CD14-positive monocyte (primary cell): ENCODE data around the gene SEMA7A. TPM values are rescaled to one million over a fixed set of nuclear protein-coding genes. Genes with fewer than 3 reads are reported as not detected.

ENCODE experiments used
- DNase-seq, 3 donors: peaks; one replicate each; pipeline ENCODE4 v3.0.0-alpha.2; 2011 to 2022
- H2AFZ ChIP-seq: 2 replicates; pipeline ENCODE4 v1.6.0; 2012; ENCODE audit warnings: mild to moderate bottlenecking, low read depth, low read length, inconsistent platforms; ENCODE audit not compliant: insufficient read depth, poor library complexity, severe bottlenecking
- H3K27ac ChIP-seq, 2 donors: 1 replicate in 1 of 2; 2 replicates in 1 of 2; pipeline ENCODE4 v1.5.1; 2012 to 2013; ENCODE audit warnings: low read length in 2 of 2, control low read depth in 1 of 2, inconsistent platforms in 1 of 2, low read depth in 1 of 2, mild to moderate bottlenecking in 1 of 2
- H3K27me3 ChIP-seq, 2 donors: one replicate each; pipeline versions ENCODE4 v1.6.0 to v1.6.1; 2011 to 2013; ENCODE audit warnings: low read length in 2 of 2; ENCODE audit not compliant: control insufficient read depth in 2 of 2, insufficient read depth in 2 of 2
- H3K36me3 ChIP-seq, 2 donors: replicated peaks in 1 of 2; 1 replicate in 1 of 2; 2 replicates in 1 of 2; pipeline versions ENCODE4 v1.5.1 to v1.6.1; 2012 to 2013; ENCODE audit warnings: low read length in 2 of 2, control low read depth in 1 of 2, inconsistent platforms in 1 of 2, mild to moderate bottlenecking in 1 of 2; ENCODE audit not compliant: insufficient read depth in 2 of 2, control insufficient read depth in 1 of 2
- H3K4me1 ChIP-seq, 2 donors: 1 replicate in 1 of 2; 2 replicates in 1 of 2; pipeline versions ENCODE4 v1.5.1 to v1.6.1; 2012 to 2013; ENCODE audit warnings: low read length in 2 of 2, control low read depth in 1 of 2, inconsistent platforms in 1 of 2, mild to moderate bottlenecking in 1 of 2, moderate library complexity in 1 of 2; ENCODE audit not compliant: insufficient read depth in 2 of 2, control insufficient read depth in 1 of 2
- H3K4me2 ChIP-seq: replicated peaks from 2 replicates; pipeline ENCODE3; 2012; ENCODE audit warnings: low read length, moderate library complexity, mild to moderate bottlenecking; ENCODE audit not compliant: poor library complexity, severe bottlenecking; ENCODE audit errors: extremely low read depth
- H3K4me3 ChIP-seq, 3 experiments: fragments of 200-600 bp in 1 of 3; sonication (generic) in 1 of 3; replicated peaks in 1 of 3; 1 replicate in 2 of 3; 2 replicates in 1 of 3; pipeline ENCODE4 v1.5.1; 2011 to 2013; ENCODE audit warnings: low read length in 3 of 3, mild to moderate bottlenecking in 3 of 3, control low read depth in 2 of 3, low read depth in 2 of 3, inconsistent platforms in 1 of 3, moderate library complexity in 1 of 3
- H3K79me2 ChIP-seq: 2 replicates; pipeline ENCODE4 v1.6.0; 2012; ENCODE audit warnings: mild to moderate bottlenecking, control low read depth, inconsistent platforms, low read length, moderate library complexity; ENCODE audit not compliant: insufficient read depth
- H3K9ac ChIP-seq: 2 replicates; pipeline ENCODE4 v1.6.0; 2017; ENCODE audit warnings: low read length, mild to moderate bottlenecking; ENCODE audit not compliant: insufficient read depth, poor library complexity, severe bottlenecking
- H3K9me3 ChIP-seq, 2 donors: replicated peaks in 1 of 2; 1 replicate in 1 of 2; 2 replicates in 1 of 2; pipeline versions ENCODE4 v1.5.1 to v1.6.1; 2012 to 2013; ENCODE audit warnings: low read length in 2 of 2, control low read depth in 1 of 2; ENCODE audit not compliant: control insufficient read depth in 1 of 2, insufficient read depth in 1 of 2
- H4K20me1 ChIP-seq: 2 replicates; pipeline ENCODE4 v1.6.0; 2012; ENCODE audit warnings: mild to moderate bottlenecking, low read length, control low read depth, moderate library complexity; ENCODE audit not compliant: insufficient read depth
- H3K27ac Mint-ChIP-seq, 7 donors: one replicate each; pipeline ENCODE4 v1.8.0; 2020; ENCODE audit warnings: mild to moderate bottlenecking in 7 of 7, mixed read lengths in 7 of 7, moderate library complexity in 6 of 7, inconsistent platforms in 2 of 7
- H3K27me3 Mint-ChIP-seq, 3 donors: one replicate each; pipeline ENCODE4 v1.8.0; 2021 to 2022; ENCODE audit warnings: low read depth in 3 of 3, mild to moderate bottlenecking in 3 of 3, mixed read lengths in 3 of 3, moderate library complexity in 3 of 3, inconsistent platforms in 1 of 3
- H3K36me3 Mint-ChIP-seq, 2 donors: one replicate each; pipeline ENCODE4 v1.8.0; 2020; ENCODE audit warnings: mixed read lengths in 2 of 2, inconsistent platforms in 1 of 2, mild to moderate bottlenecking in 1 of 2
- H3K4me1 Mint-ChIP-seq: one replicate; pipeline ENCODE4 v1.8.0; 2020; ENCODE audit warnings: mild to moderate bottlenecking, mixed read lengths
- H3K4me3 Mint-ChIP-seq, 2 donors: one replicate each; pipeline ENCODE4 v1.8.0; 2020; ENCODE audit warnings: mild to moderate bottlenecking in 2 of 2, mixed read lengths in 2 of 2, moderate library complexity in 1 of 2
- H3K9me3 Mint-ChIP-seq, 7 donors: one replicate each; pipeline ENCODE4 v1.8.0; 2020 to 2022; ENCODE audit warnings: mixed read lengths in 7 of 7, mild to moderate bottlenecking in 6 of 7, moderate library complexity in 6 of 7, inconsistent platforms in 2 of 7
- WGBS: methylation state at CpG from one replicate; pipeline ENCODE4 v1.1.5; 2013; ENCODE audit warnings: missing lambda C conversion rate; ENCODE audit not compliant: insufficient coverage; 5-methylcytosine and 5-hydroxymethylcytosine counted together
- intact Hi-C, 2 donors: fragments of 100-400 bp; cut with micrococcal nuclease; formaldehyde crosslinking; loops; one replicate each; pipeline versions ENCODE4 v1.15.0 to v1.15.1; 2023
- polyA plus RNA-seq, 3 donors: library from polyadenylated mRNA; depleted of rRNA in 1 of 3; unstranded in 2 of 3; stranded (reverse) in 1 of 3; fragments of 300-500 nt in 2 of 3; fragments of >200 nt in 1 of 3; fragmentation: Illumina TruSeq in 2 of 3; gene quantifications; 1 replicate in 2 of 3; 2 replicates in 1 of 3; pipeline ENCODE4 v1.2.3, GENCODE V29; 2012 to 2021
- TF ChIP-seq, protein P1 (sequence below): fragments of 200-600 bp; IDR thresholded peaks from one replicate; pipeline ENCODE4 v1.8.0; 2022; ENCODE audit warnings: antibody characterized with exemption, mild to moderate bottlenecking

The SEMA7A gene
- polyA plus RNA-seq, 3 donors = 0.04 to 4.8 (median 0.15) TPM

DNA sequence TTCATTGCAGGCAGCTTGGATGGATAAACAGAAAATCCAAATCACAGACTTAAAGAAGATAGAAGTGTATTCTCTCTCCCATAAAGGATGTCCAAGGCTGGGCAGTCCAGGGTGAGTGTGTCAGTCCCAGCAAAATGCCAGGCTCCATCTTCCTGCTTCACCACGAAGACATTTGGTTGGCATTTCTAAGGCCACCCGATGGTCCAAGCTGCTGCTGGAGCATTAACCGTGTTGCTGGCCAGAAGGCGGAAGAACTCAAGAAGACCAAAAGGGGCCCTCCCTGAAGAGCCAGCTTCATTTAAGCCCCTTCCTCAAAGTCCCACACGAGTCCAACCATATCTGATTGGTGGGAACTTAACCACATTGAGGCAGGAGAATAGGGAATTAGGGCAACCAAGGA is 63.3 kb downstream of the SEMA7A start:
- Mint-ChIP-seq H3K9me3 (peaks cover 0 to 5% (median 0%) of the 10 kb centered on the region in 7 donors), H3K27ac (no peak overlapping the region), H3K36me3 (no peaks in the 10 kb centered on the region), H3K27me3 (peaks cover 53 to 78% (median 55%) of the 10 kb centered on the region in 3 donors), H3K4me3 (no peak overlapping the region), H3K4me1 (peaks cover 27% of the 10 kb centered on the region)
- no peak overlapping the region for H3K9ac ChIP-seq
- no peak overlapping the region for H3K4me3 ChIP-seq
- H3K27ac ChIP-seq = no peak overlapping the region
- peaks cover 16 to 49% of the 10 kb centered on the region in 2 donors for H3K27me3 ChIP-seq
- no peak for DNase-seq
- TF ChIP-seq, protein P1, sequence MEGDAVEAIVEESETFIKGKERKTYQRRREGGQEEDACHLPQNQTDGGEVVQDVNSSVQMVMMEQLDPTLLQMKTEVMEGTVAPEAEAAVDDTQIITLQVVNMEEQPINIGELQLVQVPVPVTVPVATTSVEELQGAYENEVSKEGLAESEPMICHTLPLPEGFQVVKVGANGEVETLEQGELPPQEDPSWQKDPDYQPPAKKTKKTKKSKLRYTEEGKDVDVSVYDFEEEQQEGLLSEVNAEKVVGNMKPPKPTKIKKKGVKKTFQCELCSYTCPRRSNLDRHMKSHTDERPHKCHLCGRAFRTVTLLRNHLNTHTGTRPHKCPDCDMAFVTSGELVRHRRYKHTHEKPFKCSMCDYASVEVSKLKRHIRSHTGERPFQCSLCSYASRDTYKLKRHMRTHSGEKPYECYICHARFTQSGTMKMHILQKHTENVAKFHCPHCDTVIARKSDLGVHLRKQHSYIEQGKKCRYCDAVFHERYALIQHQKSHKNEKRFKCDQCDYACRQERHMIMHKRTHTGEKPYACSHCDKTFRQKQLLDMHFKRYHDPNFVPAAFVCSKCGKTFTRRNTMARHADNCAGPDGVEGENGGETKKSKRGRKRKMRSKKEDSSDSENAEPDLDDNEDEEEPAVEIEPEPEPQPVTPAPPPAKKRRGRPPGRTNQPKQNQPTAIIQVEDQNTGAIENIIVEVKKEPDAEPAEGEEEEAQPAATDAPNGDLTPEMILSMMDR = no peak
- peaks cover 6% of the 10 kb centered on the region for H4K20me1 ChIP-seq
- 92% methylated on average over 2 of the region's 5 CpGs for WGBS
- H2AFZ ChIP-seq = no peak overlapping the region
- no peaks in the 10 kb centered on the region for H3K9me3 ChIP-seq
- no peaks in the 10 kb centered on the region for H3K79me2 ChIP-seq
- H3K4me1 ChIP-seq = peaks cover 18 to 26% of the 10 kb centered on the region in 2 donors
- intact Hi-C loops = loop anchor here (5.0 to 10.0 kb wide), 4 partner anchors 122 to 397 kb away; no protein-coding TSS in a partner anchor
- no peak overlapping the region for H3K4me2 ChIP-seq
- no peaks in the 10 kb centered on the region for H3K36me3 ChIP-seq

DNA sequence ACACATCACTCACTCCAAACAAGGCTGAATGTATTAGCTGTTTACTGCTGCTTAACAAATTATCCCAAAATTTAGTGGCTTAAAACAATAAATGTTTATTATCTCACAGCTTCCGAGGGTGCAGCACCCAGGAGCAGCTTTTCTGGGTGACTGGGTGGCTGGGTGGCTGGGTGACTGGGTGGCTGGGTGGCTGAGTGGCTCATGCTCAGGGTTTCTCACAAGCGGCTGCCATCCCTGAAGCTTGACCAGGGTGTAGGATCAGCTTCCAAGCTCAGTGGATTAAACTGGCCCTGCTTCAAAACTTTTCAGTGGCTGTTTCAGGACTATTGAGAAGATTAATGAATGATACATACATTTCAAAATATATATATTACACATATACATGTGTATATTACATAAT is 64.0 kb downstream of the SEMA7A start:
- H3K27me3 ChIP-seq = peaks cover 17 to 53% of the 10 kb centered on the region in 2 donors
- no peak overlapping the region for H3K4me3 Mint-ChIP-seq
- H3K9ac ChIP-seq = no peak overlapping the region
- no peak overlapping the region for H3K27ac ChIP-seq
- no peak for DNase-seq
- H3K9me3 Mint-ChIP-seq = peaks cover 0 to 7% (median 0%) of the 10 kb centered on the region in 7 donors
- no peak overlapping the region for H3K4me2 ChIP-seq
- H3K4me3 ChIP-seq = no peak overlapping the region
- no peaks in the 10 kb centered on the region for H3K9me3 ChIP-seq
- H3K27ac Mint-ChIP-seq = no peak overlapping the region
- peaks cover 23% of the 10 kb centered on the region for H3K4me1 Mint-ChIP-seq
- peaks cover 4% of the 10 kb centered on the region for H4K20me1 ChIP-seq
- no peaks in the 10 kb centered on the region for H3K79me2 ChIP-seq
- peaks cover 56 to 80% (median 60%) of the 10 kb centered on the region in 3 donors for H3K27me3 Mint-ChIP-seq
- H3K36me3 Mint-ChIP-seq = peaks cover 0 to under 1% of the 10 kb centered on the region in 2 donors
- TF ChIP-seq, protein P1 = no peak
- no CpG with 5 or more reads among the region's 2 CpGs for WGBS
- intact Hi-C loops = loop anchor here (5.0 to 10.0 kb wide), 4 partner anchors 123 to 398 kb away; no protein-coding TSS in a partner anchor
- no peak overlapping the region for H2AFZ ChIP-seq
- H3K4me1 ChIP-seq = peaks cover 15 to 21% of the 10 kb centered on the region in 2 donors
- no peaks in the 10 kb centered on the region for H3K36me3 ChIP-seq
